NT2/D1 (cell line): ENCODE results near the gene FLNB.

Experiments
- DNase-seq: peaks from one replicate; pipeline ENCODE4 v3.0.0-alpha.2; 2011; ENCODE audit warnings: low read depth, low spot score
- H3K27me3 ChIP-seq: 2 replicates; pipeline ENCODE4 v1.6.0; 2011; ENCODE audit warnings: mild to moderate bottlenecking; ENCODE audit not compliant: insufficient read length, insufficient read depth
- H3K36me3 ChIP-seq: 2 replicates; pipeline ENCODE4 v1.6.1; 2011; ENCODE audit warnings: mild to moderate bottlenecking, low read length, mixed read lengths; ENCODE audit not compliant: insufficient read depth, insufficient read length
- H3K4me1 ChIP-seq: 2 replicates; pipeline ENCODE4 v1.5.1; 2011; ENCODE audit not compliant: insufficient read depth, insufficient read length
- H3K4me3 ChIP-seq: 2 replicates; pipeline ENCODE4 v1.5.1; 2011; ENCODE audit warnings: low read depth; ENCODE audit not compliant: insufficient read length
- H3K9ac ChIP-seq: 2 replicates; pipeline ENCODE4 v1.6.0; 2011; ENCODE audit warnings: low read depth; ENCODE audit not compliant: insufficient read length
- H3K9me3 ChIP-seq: 2 replicates; pipeline ENCODE4 v1.5.1; 2011; ENCODE audit warnings: mild to moderate bottlenecking, low read length; ENCODE audit not compliant: insufficient read depth
- SUZ12 ChIP-seq: IDR thresholded peaks from 2 replicates; pipeline ENCODE4 v1.6.1; 2011; ENCODE audit not compliant: insufficient read length, insufficient read depth; ENCODE audit errors: extremely low read depth
- YY1 ChIP-seq: IDR thresholded peaks from 2 replicates; pipeline ENCODE4 v1.6.1; 2011; ENCODE audit not compliant: insufficient read length, insufficient read depth
- ZNF274 ChIP-seq: IDR thresholded peaks from 2 replicates; pipeline ENCODE4 v1.6.1; 2011; ENCODE audit warnings: mild to moderate bottlenecking, low read depth, low read length

The FLNB gene

GRCh38 chr3:57992452-57993213 lies 15.6 kb upstream of the FLNB start:
- H3K4me1 ChIP-seq = peaks cover 4% of the 10 kb centered on the region
- no peak for TF ChIP-seq YY1
- no peak for TF ChIP-seq SUZ12
- no peak for TF ChIP-seq ZNF274
- H3K27me3 ChIP-seq = no peaks in the 10 kb centered on the region
- no peak overlapping the region for H3K4me3 ChIP-seq
- DNase-seq = no peak
- H3K9ac ChIP-seq = no peak overlapping the region
- no peaks in the 10 kb centered on the region for H3K36me3 ChIP-seq
- H3K9me3 ChIP-seq = no peaks in the 10 kb centered on the region

- Histone ChIP-seq H3K9me3 (no peaks in the 10 kb centered on the region), H3K4me3 (no peak overlapping the region), H3K27me3 (no peaks in the 10 kb centered on the region), H3K36me3 (no peaks in the 10 kb centered on the region), H3K4me1 (peaks cover 6% of the 10 kb centered on the region), H3K9ac (no peak overlapping the region)
- no peak for DNase-seq
- no peak for TF ChIP-seq YY1
- no peak for TF ChIP-seq ZNF274
- TF ChIP-seq SUZ12 = no peak
These were observed 9.6 kb upstream of the FLNB start for GRCh38 chr3:57998366-57999283.

GRCh38 chr3:57999417-58000115 lies 8.7 kb upstream of the FLNB start:
- peaks cover 6% of the 10 kb centered on the region for H3K4me1 ChIP-seq
- no peaks in the 10 kb centered on the region for H3K27me3 ChIP-seq
- no peak for DNase-seq
- no peak overlapping the region for H3K4me3 ChIP-seq
- TF ChIP-seq ZNF274 (no peak), YY1 (no peak), SUZ12 (no peak)
- no peak overlapping the region for H3K9ac ChIP-seq
- no peaks in the 10 kb centered on the region for H3K36me3 ChIP-seq
- no peaks in the 10 kb centered on the region for H3K9me3 ChIP-seq

GRCh38 chr3:58000306-58001085 lies 7.7 kb upstream of the FLNB start:
- Histone ChIP-seq H3K27me3 (no peaks in the 10 kb centered on the region), H3K9ac (no peak overlapping the region), H3K36me3 (no peaks in the 10 kb centered on the region), H3K4me1 (peaks cover 6% of the 10 kb centered on the region), H3K9me3 (no peaks in the 10 kb centered on the region), H3K4me3 (no peak overlapping the region)
- TF ChIP-seq SUZ12 = no peak
- TF ChIP-seq YY1 = no peak
- no peak for TF ChIP-seq ZNF274
- DNase-seq = no peak

GRCh38 chr3:58001086-58001467 lies 7.1 kb upstream of the FLNB start:
- Histone ChIP-seq H3K27me3 (no peaks in the 10 kb centered on the region), H3K9me3 (no peaks in the 10 kb centered on the region), H3K4me3 (no peak overlapping the region), H3K36me3 (no peaks in the 10 kb centered on the region), H3K4me1 (peaks cover 9% of the 10 kb centered on the region), H3K9ac (no peak overlapping the region)
- DNase-seq = no peak
- no peak for TF ChIP-seq ZNF274

GRCh38 chr3:58001979-58002378 lies 6.2 kb upstream of the FLNB start:
- TF ChIP-seq SUZ12 (no peak), YY1 (no peak), ZNF274 (no peak)
- Histone ChIP-seq H3K9me3 (no peaks in the 10 kb centered on the region), H3K9ac (peak overlapping the region; percentile 50), H3K4me1 (peaks cover 9% of the 10 kb centered on the region), H3K27me3 (no peaks in the 10 kb centered on the region), H3K36me3 (no peaks in the 10 kb centered on the region), H3K4me3 (no peak overlapping the region)
- no peak for DNase-seq
